OCI-LY7 (cell line): Measurements from ENCODE around the gene USB1. TPM values are rescaled to one million over a fixed set of nuclear protein-coding genes. Genes with fewer than 3 reads are reported as not detected.

Experiments used
- BruUV-seq: library from RNA; stranded (reverse); fragments of 400-500 nt; replicated peaks from 2 replicates; lab custom pipeline; 2021; lab: Mats Ljungman, UMichigan
- CTCF ChIA-PET: fragments of 300-600 bp; sonication (Branson Sonifier 250); formaldehyde crosslinking; loops from one replicate; lab custom pipeline; 2022; ENCODE audit warnings: antibody characterized with exemption; ENCODE audit not compliant: unreplicated experiment; lab: Charles Lee
- POLR2A ChIA-PET: fragments of 300-600 bp; sonication (Branson Sonifier 250); formaldehyde crosslinking; loops from one replicate; lab custom pipeline; 2022; ENCODE audit warnings: antibody characterized with exemption; lab: Charles Lee
- DNase-seq: peaks from one replicate; pipeline ENCODE4 v3.0.0-alpha.2; 2015; ENCODE audit warnings: low spot score
- H2AFZ ChIP-seq: fragments of 200-600 bp; sonication (generic), shearing (Covaris generic); 2 replicates; pipeline ENCODE4 v1.6.1; 2014; ENCODE audit warnings: mild to moderate bottlenecking, antibody characterized with exemption, low read length, moderate library complexity
- H3K27ac ChIP-seq: fragments of 200-600 bp; sonication (generic); 2 replicates; pipeline ENCODE4 v1.5.1; 2014; ENCODE audit warnings: mixed run types, low read depth, mild to moderate bottlenecking, moderate library complexity, low read length, inconsistent platforms; ENCODE audit not compliant: poor library complexity, severe bottlenecking
- H3K36me3 ChIP-seq: fragments of 200-600 bp; sonication (generic); 2 replicates; pipeline ENCODE4 v1.6.1; 2014; ENCODE audit warnings: mild to moderate bottlenecking, antibody characterized with exemption, low read length, moderate library complexity, mixed read lengths; ENCODE audit not compliant: insufficient read depth
- H3K4me1 ChIP-seq: fragments of 200-600 bp; sonication (generic); 2 replicates; pipeline ENCODE4 v1.5.1; 2014; ENCODE audit warnings: mild to moderate bottlenecking, low read length; ENCODE audit not compliant: insufficient read depth, poor library complexity, severe bottlenecking
- H3K4me2 ChIP-seq: fragments of 200-600 bp; sonication (generic); 2 replicates; pipeline ENCODE4 v1.6.1; 2014; ENCODE audit warnings: mild to moderate bottlenecking, low read length
- H3K4me3 ChIP-seq: fragments of 200-600 bp; sonication (generic); 2 replicates; pipeline ENCODE4 v1.5.1; 2014; ENCODE audit warnings: mild to moderate bottlenecking, low read depth, low read length; ENCODE audit not compliant: poor library complexity, severe bottlenecking
- H3K79me2 ChIP-seq: fragments of 200-600 bp; sonication (generic); 2 replicates; pipeline ENCODE4 v1.6.1; 2016; ENCODE audit warnings: low read depth, mild to moderate bottlenecking, low read length, moderate library complexity, mixed read lengths; ENCODE audit not compliant: insufficient read depth
- H3K9me2 ChIP-seq: fragments of 200-600 bp; sonication (generic); 2 replicates; pipeline ENCODE4 v1.6.1; 2016; ENCODE audit warnings: mild to moderate bottlenecking, low read length, mixed read lengths; ENCODE audit not compliant: insufficient read depth
- H3K9me3 ChIP-seq: fragments of 200-600 bp; sonication (generic); 2 replicates; pipeline ENCODE4 v1.6.1; 2014; ENCODE audit warnings: mild to moderate bottlenecking, mixed run types, low read length, mixed read lengths
- H4K20me1 ChIP-seq: fragments of 200-600 bp; sonication (generic); 2 replicates; pipeline ENCODE4 v1.6.1; 2014; ENCODE audit warnings: mild to moderate bottlenecking, antibody characterized with exemption, low read length, moderate library complexity, mixed read lengths; ENCODE audit not compliant: insufficient read depth
- EZH2phosphoT487 ChIP-seq: fragments of 200-600 bp; sonication (generic); IDR thresholded peaks from 2 replicates; pipeline ENCODE4 v1.6.1; 2018; ENCODE audit warnings: low read depth, borderline replicate concordance, mild to moderate bottlenecking, mixed run types, antibody characterized with exemption, low read length, moderate library complexity, mixed read lengths
- intact Hi-C: fragments of 100-400 bp; cut with micrococcal nuclease; formaldehyde crosslinking; loops from one replicate; pipeline ENCODE4 v1.10.0; 2022; ENCODE audit not compliant: unreplicated experiment
- total RNA-seq, 2 experiments: library from RNA; depleted of rRNA in 1 of 2; stranded (reverse); fragments of >200 nt in 1 of 2; shearing (Covaris generic) in 1 of 2; gene quantifications; 2 replicates each; pipeline ENCODE4 v1.2.3, GENCODE V29; 2014 to 2022
- TF ChIP-seq, protein P1 (sequence below): fragments of 200-600 bp; sonication (generic); conservative IDR thresholded peaks from 2 replicates; pipeline ENCODE4 v1.5.1; 2014; ENCODE audit warnings: mild to moderate bottlenecking, antibody characterized with exemption, low read length, moderate library complexity, mixed read lengths

USB1 gene
- total RNA-seq, 2 experiments from 2014 or later, result 12.5 to 48.3 TPM

DNA sequence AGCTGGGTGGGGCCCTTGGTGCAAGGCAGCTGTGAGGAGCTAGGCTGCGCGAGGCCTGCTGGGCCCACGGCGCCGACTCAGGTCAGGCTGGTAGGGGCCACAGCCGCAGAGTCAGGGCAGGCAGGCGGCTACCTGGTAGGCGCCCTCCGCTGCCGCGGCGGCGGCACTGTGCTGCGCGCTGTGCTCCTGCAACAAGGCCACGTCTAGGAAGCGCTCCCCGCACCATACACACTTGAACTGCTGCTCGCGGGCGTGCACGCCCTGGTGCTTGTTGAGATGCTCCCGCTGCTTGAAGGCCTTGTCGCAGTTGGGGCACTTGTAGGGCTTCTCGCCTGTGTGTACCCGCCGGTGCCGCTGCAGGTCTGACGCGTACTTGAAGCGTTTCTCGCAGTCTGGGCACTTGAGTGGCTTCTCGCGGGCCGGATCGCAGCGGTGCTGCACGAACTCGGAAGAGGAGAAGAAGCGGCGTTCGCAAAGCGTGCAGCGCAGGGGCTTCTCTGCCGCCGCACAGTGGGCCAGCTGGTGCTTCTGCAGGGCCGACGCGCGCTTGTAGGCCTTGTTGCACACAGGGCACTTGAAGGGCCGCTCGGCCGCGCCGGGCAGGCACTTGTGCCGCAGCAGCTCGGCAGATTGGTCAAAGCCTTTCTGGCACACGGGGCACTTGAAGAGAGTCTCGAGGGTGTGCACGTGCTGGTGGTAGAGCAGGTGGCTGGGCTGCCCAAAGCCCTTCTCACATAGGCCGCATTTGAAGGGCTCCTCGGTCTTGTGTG, 4.6 kb upstream of the USB1 start:
- DNase-seq, result no peak
- Histone ChIP-seq H3K9me3 (no peaks in the 10 kb centered on the region), H3K36me3 (peaks cover 10% of the 10 kb centered on the region), H3K4me1 (peaks cover 10% of the 10 kb centered on the region), H3K4me3 (no peak overlapping the region), H3K4me2 (no peak overlapping the region), H3K9me2 (no peaks in the 10 kb centered on the region), H3K79me2 (no peaks in the 10 kb centered on the region), H4K20me1 (no peaks in the 10 kb centered on the region), H3K27ac (no peak overlapping the region), H2AFZ (no peak overlapping the region)
- intact Hi-C loops, result no loop called here
- CTCF ChIA-PET, result no interaction called here
- no TSS peak for BruUV-seq
- TF ChIP-seq, protein P1, sequence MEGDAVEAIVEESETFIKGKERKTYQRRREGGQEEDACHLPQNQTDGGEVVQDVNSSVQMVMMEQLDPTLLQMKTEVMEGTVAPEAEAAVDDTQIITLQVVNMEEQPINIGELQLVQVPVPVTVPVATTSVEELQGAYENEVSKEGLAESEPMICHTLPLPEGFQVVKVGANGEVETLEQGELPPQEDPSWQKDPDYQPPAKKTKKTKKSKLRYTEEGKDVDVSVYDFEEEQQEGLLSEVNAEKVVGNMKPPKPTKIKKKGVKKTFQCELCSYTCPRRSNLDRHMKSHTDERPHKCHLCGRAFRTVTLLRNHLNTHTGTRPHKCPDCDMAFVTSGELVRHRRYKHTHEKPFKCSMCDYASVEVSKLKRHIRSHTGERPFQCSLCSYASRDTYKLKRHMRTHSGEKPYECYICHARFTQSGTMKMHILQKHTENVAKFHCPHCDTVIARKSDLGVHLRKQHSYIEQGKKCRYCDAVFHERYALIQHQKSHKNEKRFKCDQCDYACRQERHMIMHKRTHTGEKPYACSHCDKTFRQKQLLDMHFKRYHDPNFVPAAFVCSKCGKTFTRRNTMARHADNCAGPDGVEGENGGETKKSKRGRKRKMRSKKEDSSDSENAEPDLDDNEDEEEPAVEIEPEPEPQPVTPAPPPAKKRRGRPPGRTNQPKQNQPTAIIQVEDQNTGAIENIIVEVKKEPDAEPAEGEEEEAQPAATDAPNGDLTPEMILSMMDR, result no peak
- TF ChIP-seq EZH2phosphoT487, result no peak
- POLR2A ChIA-PET, result no interaction called here

DNA sequence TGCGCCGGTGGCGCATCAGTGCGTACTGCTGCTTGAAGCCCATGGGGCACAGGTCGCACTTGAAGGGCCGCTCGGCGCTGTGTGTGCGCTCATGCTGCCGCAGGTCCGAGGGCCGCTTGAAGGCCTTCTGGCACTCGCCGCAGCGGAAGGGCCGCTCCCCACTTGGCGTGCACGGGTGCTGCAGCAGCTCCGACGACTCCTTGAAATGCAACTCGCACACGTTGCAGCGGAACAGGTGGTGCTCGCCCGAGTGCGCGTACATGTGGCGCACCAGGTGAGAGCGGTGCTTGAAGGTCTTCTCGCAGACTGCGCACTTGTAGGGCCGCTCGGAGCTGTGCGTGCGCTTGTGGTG, 4.1 kb upstream of the USB1 start:
- Histone ChIP-seq H3K79me2 (peaks cover 4% of the 10 kb centered on the region; the same call in 1 of the 2 replicates), H3K4me2 (no peak overlapping the region), H2AFZ (no peak overlapping the region), H4K20me1 (no peaks in the 10 kb centered on the region), H3K4me1 (peaks cover 16% of the 10 kb centered on the region), H3K36me3 (peaks cover 10% of the 10 kb centered on the region), H3K4me3 (no peak overlapping the region), H3K27ac (no peak overlapping the region), H3K9me2 (no peaks in the 10 kb centered on the region), H3K9me3 (no peaks in the 10 kb centered on the region)
- POLR2A ChIA-PET, result no interaction called here
- CTCF ChIA-PET, result no interaction called here
- DNase-seq, result no peak
- no peak for TF ChIP-seq EZH2phosphoT487
- TF ChIP-seq, protein P1, result no peak
- no TSS peak for BruUV-seq
- intact Hi-C loops, result no loop called here

DNA sequence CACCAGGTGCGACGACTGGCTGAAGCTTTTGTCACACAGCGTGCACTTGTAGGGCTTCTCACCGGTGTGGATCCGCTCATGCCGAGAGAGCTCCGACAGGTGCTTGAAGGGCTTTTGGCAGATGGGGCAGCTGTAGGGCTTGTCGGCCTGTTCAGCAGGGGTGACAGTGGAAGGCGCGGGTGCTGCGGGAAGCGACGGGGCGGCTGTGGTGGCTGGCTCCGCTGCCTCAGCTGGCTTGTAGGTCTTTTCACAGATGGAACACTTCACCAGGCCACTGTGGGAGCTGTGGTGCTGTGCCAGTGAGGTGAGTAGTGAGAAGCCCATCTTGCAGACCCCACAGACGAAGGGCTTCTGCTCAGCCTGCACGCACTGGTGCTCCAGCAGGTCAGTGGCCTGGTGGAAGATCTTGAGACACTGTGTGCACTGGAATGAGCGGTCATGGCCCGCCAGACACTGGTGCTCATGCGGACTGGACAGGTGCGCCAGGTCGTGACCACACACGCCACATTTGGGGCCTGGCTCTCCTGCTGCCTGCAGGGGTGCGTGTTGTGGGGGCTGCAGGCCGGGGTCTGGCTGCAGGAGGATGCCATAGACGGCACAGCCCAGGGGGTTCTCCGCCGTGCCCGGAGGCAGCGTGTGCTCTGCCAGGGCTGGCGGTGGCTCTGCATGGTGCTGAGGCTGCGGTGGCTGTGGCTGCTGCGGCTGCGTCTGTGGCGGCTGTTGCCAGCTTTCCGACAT, 3.5 kb upstream of the USB1 start:
- Histone ChIP-seq H3K4me2 (no peak overlapping the region), H3K36me3 (peaks cover 12% of the 10 kb centered on the region), H3K9me2 (no peaks in the 10 kb centered on the region), H3K27ac (no peak overlapping the region), H3K9me3 (no peaks in the 10 kb centered on the region), H3K4me3 (no peak overlapping the region), H2AFZ (no peak overlapping the region), H4K20me1 (no peaks in the 10 kb centered on the region), H3K79me2 (peaks cover 4% of the 10 kb centered on the region; the same call in 1 of the 2 replicates), H3K4me1 (peaks cover 21% of the 10 kb centered on the region)
- BruUV-seq, result no TSS peak
- CTCF ChIA-PET, result no interaction called here
- no peak for TF ChIP-seq EZH2phosphoT487
- TF ChIP-seq, protein P1, result no peak
- no peak for DNase-seq
- intact Hi-C loops, result no loop called here
- POLR2A ChIA-PET, result no interaction called here
